ENCODE data around the gene PDZD2. TPM values are rescaled to one million over a fixed set of nuclear protein-coding genes. Genes with fewer than 3 reads are reported as not detected.

PDZD2 gene
- total RNA-seq, 4 donors from 2014 or later = 107 to 195 (median 123) TPM

GRCh38 chr5:31889001-31889561 is 250.2 kb downstream of the PDZD2 start:
- no peaks in the 10 kb centered on the region for H3K27me3 ChIP-seq
- no peak overlapping the region for H3K4me3 ChIP-seq
- DNase-seq (ENCODE audit: low spot score in 2 of 2) = no peak
- WGBS = 62% methylated on average over 8 of the region's 8 CpGs
- TF ChIP-seq EP300 (IDR thresholded peaks at IDR 0.05) = no peak
- H3K9me3 ChIP-seq = no peaks in the 10 kb centered on the region
- H3K4me1 ChIP-seq = peaks cover 17% of the 10 kb centered on the region
- H3K36me3 ChIP-seq = no peaks in the 10 kb centered on the region
- no peak overlapping the region for H3K27ac ChIP-seq

- Histone ChIP-seq H3K4me1 (peaks cover 17% of the 10 kb centered on the region), H3K27me3 (no peaks in the 10 kb centered on the region), H3K27ac (no peak overlapping the region), H3K9me3 (no peaks in the 10 kb centered on the region), H3K4me3 (no peak overlapping the region), H3K36me3 (no peaks in the 10 kb centered on the region)
- no peak for DNase-seq (ENCODE audit: low spot score in 2 of 2)
- no peak for TF ChIP-seq EP300 (IDR thresholded peaks at IDR 0.05)
- TF ChIP-seq CTCF (IDR thresholded peaks at IDR 0.05) = no peak
- TF ChIP-seq POLR2A (IDR thresholded peaks at IDR 0.05) = no peak
- TF ChIP-seq POLR2AphosphoS5 (IDR thresholded peaks at IDR 0.05) = no peak
- 46% methylated on average over 7 of the region's 7 CpGs for WGBS
Measured at GRCh38 chr5:31890046-31890445, 251.1 kb downstream of the PDZD2 start.

DNA sequence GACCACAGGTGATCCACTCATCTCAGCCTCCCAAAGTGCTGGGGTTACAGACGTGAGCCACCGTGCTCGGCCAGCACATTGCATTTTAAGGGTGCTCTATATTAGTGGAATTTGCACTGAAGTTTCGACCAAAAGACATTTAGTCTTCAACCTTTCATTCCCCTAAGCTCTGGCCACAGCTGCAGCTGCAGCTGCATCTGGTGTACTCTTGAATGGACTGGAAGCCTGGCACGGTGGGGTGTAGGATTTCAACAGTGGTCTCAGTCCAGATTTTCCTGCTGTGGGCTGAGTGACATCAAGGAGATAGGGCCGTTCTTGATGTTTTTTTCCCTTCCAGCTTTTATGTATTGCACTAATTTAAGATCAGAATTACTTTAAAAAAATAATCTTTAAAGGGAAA is 255.2 kb downstream of the PDZD2 start:
- TF ChIP-seq EP300 (IDR thresholded peaks at IDR 0.05) = no peak
- no peak for TF ChIP-seq CTCF (IDR thresholded peaks at IDR 0.05)
- TF ChIP-seq POLR2AphosphoS5 (IDR thresholded peaks at IDR 0.05) = no peak
- DNase-seq (ENCODE audit: low spot score in 2 of 2) = no peak
- no peaks in the 10 kb centered on the region for H3K27me3 ChIP-seq
- WGBS = 89% methylated on average over 6 of the region's 6 CpGs
- no peak overlapping the region for H3K4me3 ChIP-seq
- no peaks in the 10 kb centered on the region for H3K36me3 ChIP-seq
- H3K9me3 ChIP-seq = no peaks in the 10 kb centered on the region
- peaks cover 10% of the 10 kb centered on the region for H3K4me1 ChIP-seq
- H3K27ac ChIP-seq = no peak overlapping the region

DNA sequence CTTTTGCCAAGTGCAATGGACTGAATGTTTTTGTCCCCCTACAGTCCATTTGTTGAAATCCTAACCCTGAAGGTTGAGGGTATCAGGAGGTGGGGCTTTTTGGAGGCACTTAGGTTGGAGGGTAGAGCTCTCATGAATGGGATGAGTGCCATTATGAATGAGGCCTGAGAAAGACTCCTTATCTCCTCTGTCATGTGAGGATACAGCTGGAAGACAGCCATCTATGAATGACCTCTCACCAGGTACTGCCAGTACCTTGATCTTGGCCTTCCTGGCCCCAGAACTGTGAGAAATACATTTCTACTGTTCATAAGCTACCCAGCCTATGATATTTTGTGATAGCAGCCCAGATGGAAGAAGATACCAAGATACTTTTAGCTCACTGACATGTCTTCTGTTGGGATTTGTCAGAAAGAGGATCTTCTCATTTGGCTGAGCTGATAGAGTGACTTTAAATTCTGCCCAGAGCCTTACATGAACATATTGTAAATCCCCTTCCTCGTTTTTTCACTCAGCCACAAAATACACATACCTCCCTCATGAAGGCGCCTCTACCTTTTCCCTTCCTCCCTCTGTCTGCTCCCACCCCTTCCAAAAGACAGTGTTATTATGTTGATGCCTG is 256.4 kb downstream of the PDZD2 start:
- 83% methylated on average over 2 of the region's 2 CpGs for WGBS
- Histone ChIP-seq H3K36me3 (no peaks in the 10 kb centered on the region), H3K27ac (no peak overlapping the region), H3K4me3 (no peak overlapping the region), H3K9me3 (no peaks in the 10 kb centered on the region), H3K4me1 (peaks cover 3% of the 10 kb centered on the region), H3K27me3 (no peaks in the 10 kb centered on the region)
- no peak for TF ChIP-seq POLR2A (IDR thresholded peaks at IDR 0.05)
- TF ChIP-seq CTCF (IDR thresholded peaks at IDR 0.05) = no peak
- TF ChIP-seq POLR2AphosphoS5 (IDR thresholded peaks at IDR 0.05) = no peak
- no peak for TF ChIP-seq EP300 (IDR thresholded peaks at IDR 0.05)
- no peak for DNase-seq (ENCODE audit: low spot score in 2 of 2)

DNA sequence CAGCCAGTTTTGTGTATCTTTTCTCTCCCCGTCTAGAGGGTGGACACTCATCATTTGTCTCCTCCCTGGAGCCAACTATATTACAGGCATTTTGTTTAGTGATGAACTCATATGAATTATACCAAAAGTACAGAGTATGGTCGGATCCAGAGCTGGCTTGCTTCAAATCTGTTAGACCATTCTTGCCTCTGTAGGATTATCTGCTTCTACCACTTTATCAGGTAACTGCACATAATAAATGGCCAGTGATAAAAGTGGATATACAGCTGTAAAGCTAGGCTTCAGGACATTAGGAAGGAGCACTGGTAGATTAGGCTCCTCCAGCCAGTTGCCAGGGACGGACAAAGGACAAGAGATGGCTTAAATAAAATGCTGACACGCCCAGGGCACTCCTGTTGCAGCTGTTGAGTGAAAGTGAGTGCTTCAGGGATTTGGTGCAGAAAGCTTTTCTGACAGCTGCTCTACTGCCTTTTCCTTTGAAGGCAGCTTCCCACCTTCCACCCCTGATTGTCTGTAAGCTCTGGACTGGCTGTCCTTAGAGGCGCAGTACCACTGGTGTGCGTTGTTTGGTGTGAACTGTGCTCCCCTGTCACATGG is 259.2 kb downstream of the PDZD2 start:
- WGBS = 85% methylated on average over 6 of the region's 6 CpGs
- Histone ChIP-seq H3K27me3 (no peaks in the 10 kb centered on the region), H3K27ac (no peak overlapping the region)

More for the DNA sequence above, 259.2 kb downstream of the PDZD2 start:
- Histone ChIP-seq H3K36me3 (no peaks in the 10 kb centered on the region), H3K4me3 (no peak overlapping the region), H3K4me1 (no peaks in the 10 kb centered on the region), H3K9me3 (no peaks in the 10 kb centered on the region)
- TF ChIP-seq CTCF (IDR thresholded peaks at IDR 0.05) (no peak), POLR2AphosphoS5 (IDR thresholded peaks at IDR 0.05) (no peak), EP300 (IDR thresholded peaks at IDR 0.05) (no peak), POLR2A (IDR thresholded peaks at IDR 0.05) (no peak)
- DNase-seq (ENCODE audit: low spot score in 2 of 2) = no peak

Measured in suprapubic skin (tissue), 4 donors.